ENCODE data around the gene ERC2.
"Not testable (repeated sequence)": the region's sequence is repeated elsewhere in the genome, so short reads cannot be mapped to it uniquely, and the experiment has no call there.

The ERC2 gene

DNA sequence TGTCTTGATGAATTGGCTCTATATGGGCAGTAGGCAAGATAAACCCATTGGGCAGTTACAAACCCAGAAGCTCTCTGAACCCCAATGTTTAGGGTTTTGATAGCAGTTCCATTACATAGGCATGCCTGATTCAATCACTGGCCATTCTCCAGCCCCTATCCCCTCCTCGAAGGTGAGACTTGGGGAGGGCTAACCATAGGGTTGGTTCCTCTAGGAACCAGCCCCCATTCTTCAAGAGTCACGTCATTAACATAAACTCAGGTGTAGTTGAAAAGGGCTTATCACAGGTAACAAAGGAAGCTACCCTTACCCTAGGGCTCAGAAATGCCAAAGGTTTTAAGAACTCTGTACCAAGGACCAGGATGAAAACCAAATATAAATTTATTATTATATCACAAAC lies 353.1 kb downstream of the ERC2 start:
- no peak for DNase-seq

DNA sequence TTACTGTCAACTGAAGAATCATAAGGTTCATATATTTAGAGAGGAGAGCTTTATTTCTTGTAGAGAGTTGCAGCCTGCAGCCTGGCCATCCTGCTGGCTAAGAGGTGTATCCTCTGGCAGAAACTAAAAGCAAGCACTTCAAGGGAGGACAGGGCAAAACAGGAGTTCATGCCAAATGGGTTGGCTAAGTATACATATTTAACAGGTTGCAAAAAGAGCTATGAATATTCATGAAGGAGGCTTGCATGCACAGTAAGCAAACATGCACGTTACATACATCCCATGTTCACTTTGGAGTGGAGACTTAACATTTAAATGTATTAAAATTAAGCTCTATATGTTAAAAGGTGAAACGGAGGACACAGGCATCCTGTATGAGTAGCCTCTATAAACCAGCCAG lies 354.4 kb downstream of the ERC2 start:
- DNase-seq, result no peak

- no peak for DNase-seq
These were observed 355.0 kb downstream of the ERC2 start for GRCh38 chr3:56113231-56113630.

GRCh38 chr3:56111606-56112304 lies 356.5 kb downstream of the ERC2 start:
- DNase-seq, result no peak

GRCh38 chr3:56110886-56111285 lies 357.4 kb downstream of the ERC2 start:
- DNase-seq, result no peak

GRCh38 chr3:56107157-56107556 lies 361.1 kb downstream of the ERC2 start:
- no peak for DNase-seq

DNA sequence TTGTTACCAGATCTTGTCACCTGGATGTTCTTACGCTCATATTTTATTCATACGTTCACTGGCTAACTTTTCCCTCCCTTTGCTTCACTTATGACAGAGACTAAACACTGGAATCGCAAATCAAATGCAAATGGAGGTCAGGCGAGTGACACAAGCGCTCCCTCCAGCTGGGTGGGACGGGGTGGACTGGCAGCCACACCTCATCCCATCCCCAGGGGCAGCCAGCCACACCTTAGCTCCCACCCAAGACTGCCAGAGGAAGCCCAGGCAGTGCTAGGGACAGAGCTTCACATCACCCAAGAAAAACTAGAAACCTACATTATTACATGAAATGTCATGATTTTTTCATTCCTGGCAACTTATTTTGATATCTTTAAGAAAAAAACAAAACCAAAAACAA lies 366.2 kb downstream of the ERC2 start:
- DNase-seq, result no peak

DNA sequence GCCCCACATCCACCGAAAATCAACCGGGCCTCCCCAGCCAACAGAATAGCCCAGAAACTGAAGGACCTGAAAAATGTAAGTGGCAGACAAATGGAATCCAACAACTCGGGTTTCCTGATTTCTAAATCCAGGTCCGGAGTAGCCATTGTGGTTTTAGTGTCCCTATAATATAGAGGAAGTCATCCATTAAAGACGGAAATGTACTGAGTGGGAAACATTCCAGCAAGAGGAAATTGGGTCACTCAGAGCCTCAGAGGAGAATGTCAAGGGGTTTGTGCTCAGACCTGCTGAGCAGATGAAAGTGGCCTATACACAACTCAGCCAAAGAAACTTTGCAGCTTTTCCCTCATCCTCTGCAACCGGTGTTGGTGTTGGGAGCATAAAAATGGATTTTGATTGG lies 366.7 kb downstream of the ERC2 start:
- no peak for DNase-seq

DNA sequence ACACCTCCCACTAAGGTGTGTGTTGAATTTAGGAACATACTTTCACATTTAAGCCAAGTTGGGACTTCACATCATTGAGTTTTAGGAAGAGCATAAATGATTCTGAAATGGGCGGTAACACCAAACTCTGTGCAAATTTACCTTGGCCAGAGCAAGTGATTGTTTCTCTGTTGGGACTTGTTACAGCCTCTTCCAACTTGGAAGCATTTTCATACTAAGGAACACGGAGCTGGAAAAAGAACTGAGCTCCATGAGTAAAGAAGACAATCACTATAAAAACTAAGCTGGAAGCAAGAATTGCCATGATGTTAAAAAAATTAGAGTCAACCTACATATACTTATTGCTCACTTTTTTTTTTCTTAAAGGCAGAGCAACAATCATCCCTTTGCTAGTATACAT lies 371.3 kb downstream of the ERC2 start:
- DNase-seq, result no peak

- DNase-seq, result no peak
These were observed 374.1 kb downstream of the ERC2 start for GRCh38 chr3:56094170-56094569.

- no peak for DNase-seq
These were observed 378.5 kb downstream of the ERC2 start for GRCh38 chr3:56089739-56090138.

DNA sequence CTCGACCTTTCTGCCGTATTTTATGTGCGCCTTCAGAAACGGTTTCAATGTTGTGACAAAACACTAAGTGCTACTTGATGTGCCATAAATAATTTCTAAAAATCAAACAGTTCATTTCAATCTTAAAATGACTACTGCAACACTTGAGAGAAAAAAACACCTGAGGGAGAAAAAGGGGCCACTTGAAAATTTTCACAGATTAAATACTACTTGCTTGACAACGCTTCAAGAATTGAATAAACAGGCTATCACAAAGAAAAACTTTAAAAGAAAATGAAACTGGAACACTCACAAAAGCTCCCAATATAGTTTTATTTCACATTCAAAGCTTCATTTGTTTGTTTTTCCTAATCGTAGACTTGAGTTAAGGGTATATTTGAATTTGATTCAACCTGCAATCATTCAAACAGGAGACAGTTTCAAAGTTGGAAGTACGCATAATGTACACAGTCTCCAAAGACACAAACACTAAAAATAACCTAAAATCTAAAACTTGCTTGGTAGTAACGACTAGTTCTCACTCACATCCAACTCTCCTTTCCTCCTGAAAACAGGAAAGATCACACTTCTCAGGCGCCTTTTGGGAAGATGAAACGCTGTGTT lies 380.7 kb downstream of the ERC2 start:
- no peak for DNase-seq

GRCh38 chr3:56086355-56086754 lies 381.9 kb downstream of the ERC2 start:
- no peak for DNase-seq

- DNase-seq, result no peak
These were observed 387.0 kb downstream of the ERC2 start for GRCh38 chr3:56081246-56081645.

DNA sequence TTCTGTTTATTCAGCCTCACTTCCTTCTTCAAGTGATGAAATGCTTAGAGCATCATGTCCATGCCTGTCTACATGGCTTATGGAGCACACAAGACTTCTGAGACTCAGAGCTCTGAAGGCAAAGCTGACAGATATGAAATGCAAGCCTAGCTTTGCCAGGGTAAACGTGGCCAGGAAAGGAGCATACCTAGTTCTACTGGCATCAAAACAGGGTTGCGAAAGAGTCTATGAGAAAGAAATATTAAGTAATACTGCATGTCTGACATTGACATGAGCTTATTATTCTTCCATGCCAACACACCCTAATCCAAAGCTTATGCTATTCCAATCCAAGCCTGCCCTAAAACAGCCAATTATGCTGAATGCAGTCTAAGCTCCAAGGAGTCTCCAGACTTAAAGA lies 391.5 kb downstream of the ERC2 start:
- no peak for DNase-seq

DNA sequence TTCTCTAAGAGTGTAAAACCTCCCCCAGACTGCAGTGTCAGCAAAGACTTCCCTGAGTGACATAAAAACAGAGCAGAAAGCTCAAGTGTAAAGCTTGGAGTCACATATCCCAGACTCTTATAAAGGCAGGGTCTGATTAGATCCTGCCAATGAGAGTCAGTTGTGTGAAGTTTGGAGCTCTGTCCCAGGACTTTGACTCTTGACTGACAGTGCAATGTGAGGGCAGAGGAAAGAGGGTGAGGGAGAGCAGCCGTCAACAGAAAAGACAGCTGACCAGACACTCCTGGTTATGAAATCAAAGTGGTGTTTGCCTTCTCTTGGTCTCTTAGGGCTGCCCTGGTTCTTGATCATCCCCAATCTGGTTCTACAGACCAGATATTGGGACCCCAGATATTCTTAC lies 393.2 kb downstream of the ERC2 start:
- DNase-seq, result no peak

- no peak for DNase-seq
These were observed 398.5 kb downstream of the ERC2 start for GRCh38 chr3:56069766-56070165.

- DNase-seq, result not testable (repeated sequence)
These were observed 401.9 kb downstream of the ERC2 start for GRCh38 chr3:56066405-56066804.

DNA sequence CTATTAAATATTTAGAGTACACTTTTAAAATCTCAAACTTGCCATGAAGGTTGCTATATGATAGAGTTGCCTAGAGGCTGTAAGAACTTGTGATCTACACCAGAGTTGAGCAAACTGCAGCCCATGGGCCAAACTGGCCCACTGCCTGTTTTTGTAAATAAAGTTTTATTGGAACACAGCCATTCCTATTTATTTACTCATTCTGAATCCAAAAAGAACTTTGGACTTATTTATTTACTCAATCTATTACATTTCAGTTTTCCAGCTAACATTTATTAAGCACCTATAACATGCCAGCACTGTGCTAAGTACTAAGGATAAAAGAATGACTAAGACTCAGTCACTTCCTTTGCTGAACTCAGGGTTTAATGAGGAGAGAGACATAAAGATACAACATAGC lies 403.6 kb downstream of the ERC2 start:
- DNase-seq, result no peak

- DNase-seq, result no peak
These were observed 407.0 kb downstream of the ERC2 start for GRCh38 chr3:56061279-56061626.

GRCh38 chr3:56060521-56061278 lies 407.6 kb downstream of the ERC2 start:
- no peak for DNase-seq

- no peak for DNase-seq
These were observed 408.5 kb downstream of the ERC2 start for GRCh38 chr3:56059731-56060130.

- no peak for DNase-seq
These were observed 412.3 kb downstream of the ERC2 start for GRCh38 chr3:56055951-56056350.

DNA sequence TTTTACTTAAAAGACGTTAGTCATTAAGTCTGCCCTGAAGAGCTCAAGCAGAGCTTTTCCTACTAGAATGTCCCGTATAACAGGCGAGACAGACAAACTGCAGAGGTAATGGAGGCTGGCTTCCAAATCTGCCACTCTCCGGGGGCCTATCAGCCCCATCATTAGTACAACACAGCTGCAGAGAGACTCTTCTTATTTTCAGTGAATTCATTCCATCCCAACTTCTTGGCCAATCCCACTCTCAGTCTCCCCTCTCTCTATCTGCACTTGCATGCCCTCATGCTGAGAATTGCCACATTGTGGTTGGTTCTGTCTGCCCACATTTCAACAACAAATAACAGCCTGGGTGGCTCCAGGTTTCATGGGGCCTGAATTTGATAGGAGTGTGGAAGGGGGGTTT lies 412.7 kb downstream of the ERC2 start:
- no peak for DNase-seq
